Activated CD4-positive, alpha-beta memory T cell treated with anti-CD3 and anti-CD28 coated beads for 36 hours (primary cell): ENCODE results near the gene SPIN1. TPM values are rescaled to one million over a fixed set of nuclear protein-coding genes. Genes with fewer than 3 reads are reported as not detected.
"Not testable (repeated sequence)": the region's sequence is repeated elsewhere in the genome, so short reads cannot be mapped to it uniquely, and the experiment has no call there.

Experiments used
- CTCF ChIA-PET: fragments of 350-600 bp; sonication (Branson Sonifier 250); formaldehyde crosslinking; loops from one replicate; lab custom pipeline; 2021; ENCODE audit warnings: antibody characterized with exemption, inconsistent platforms; lab: Charles Lee
- POLR2A ChIA-PET: fragments of 350-600 bp; sonication (Branson Sonifier 250); formaldehyde crosslinking; loops from one replicate; lab custom pipeline; 2021; ENCODE audit warnings: antibody characterized with exemption; lab: Charles Lee
- DNase-seq: peaks from one replicate; pipeline ENCODE4 v3.0.0-alpha.2; 2020
- H3K27ac Mint-ChIP-seq: one replicate; pipeline ENCODE4 v1.8.0; 2021; ENCODE audit warnings: mixed read lengths
- H3K27me3 Mint-ChIP-seq: one replicate; pipeline ENCODE4 v1.8.0; 2021; ENCODE audit warnings: mixed read lengths
- H3K36me3 Mint-ChIP-seq: one replicate; pipeline ENCODE4 v1.8.0; 2021; ENCODE audit warnings: mixed read lengths
- H3K4me1 Mint-ChIP-seq: one replicate; pipeline ENCODE4 v1.8.0; 2021; ENCODE audit warnings: low read depth, mixed read lengths
- H3K4me3 Mint-ChIP-seq: one replicate; pipeline ENCODE4 v1.8.0; 2021; ENCODE audit warnings: mild to moderate bottlenecking, mixed read lengths
- H3K9me3 Mint-ChIP-seq: one replicate; pipeline ENCODE4 v1.8.0; 2021; ENCODE audit warnings: mixed read lengths
- intact Hi-C: fragments of 100-400 bp; cut with micrococcal nuclease; formaldehyde crosslinking; loops from one replicate; pipeline ENCODE4 v1.15.1; 2023
- total RNA-seq, 2 experiments: library from RNA; stranded (reverse); gene quantifications; one replicate each; pipeline ENCODE4 v1.2.3, GENCODE V29; 2021

The SPIN1 gene
- total RNA-seq, result 10 to 100 TPM; 19.6 to 20.8 TPM

DNA sequence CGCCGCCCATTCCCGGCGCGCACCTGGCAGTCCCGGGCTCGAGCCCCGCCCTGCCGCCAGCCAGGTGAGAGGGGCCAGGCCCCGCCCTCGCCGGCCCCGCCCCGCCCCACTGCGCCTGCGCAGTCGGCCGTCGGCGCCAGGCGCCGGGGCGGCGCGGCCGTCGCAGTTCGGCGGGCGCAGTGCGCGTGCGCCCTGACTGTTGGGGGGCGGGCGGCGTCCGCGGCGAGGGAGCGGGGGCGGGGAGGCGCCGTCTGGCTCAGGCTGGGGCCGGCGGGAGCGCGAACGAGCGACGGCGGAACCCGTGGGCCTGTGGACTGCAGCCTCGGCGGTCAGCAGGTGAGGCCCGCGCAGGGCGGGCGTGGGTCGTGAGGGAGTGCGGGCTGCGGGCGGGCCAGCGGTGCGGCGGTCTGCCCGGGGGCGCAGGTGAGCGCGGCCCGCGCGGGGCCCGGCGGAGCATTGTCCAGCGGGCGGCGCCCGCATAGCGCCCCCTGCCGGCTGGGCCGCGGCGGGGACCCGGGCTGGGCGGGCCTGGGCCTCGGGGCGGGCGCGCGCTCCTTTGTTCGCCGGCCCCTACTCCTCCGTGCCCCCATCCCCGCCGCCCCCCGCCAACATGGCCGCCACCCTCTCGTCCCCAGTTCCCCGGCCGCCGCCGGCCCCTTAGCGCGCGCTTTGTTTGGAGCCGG lies at the start of gene SPIN1:
TSS of gene SPIN1 (plus strand) at position 242 of the 683 bp plus-strand sequence. CDS start 38,096 bp downstream, outside the sequence.
- intact Hi-C loops, result loop anchor here (1.0 to 10.0 kb wide), 4 partner anchors 66 to 414 kb away; partner anchors contain the start of gene CDK20
- H3K4me1 Mint-ChIP-seq, result peaks cover 28% of the 10 kb centered on the region
- POLR2A ChIA-PET, result no interaction called here

DNA sequence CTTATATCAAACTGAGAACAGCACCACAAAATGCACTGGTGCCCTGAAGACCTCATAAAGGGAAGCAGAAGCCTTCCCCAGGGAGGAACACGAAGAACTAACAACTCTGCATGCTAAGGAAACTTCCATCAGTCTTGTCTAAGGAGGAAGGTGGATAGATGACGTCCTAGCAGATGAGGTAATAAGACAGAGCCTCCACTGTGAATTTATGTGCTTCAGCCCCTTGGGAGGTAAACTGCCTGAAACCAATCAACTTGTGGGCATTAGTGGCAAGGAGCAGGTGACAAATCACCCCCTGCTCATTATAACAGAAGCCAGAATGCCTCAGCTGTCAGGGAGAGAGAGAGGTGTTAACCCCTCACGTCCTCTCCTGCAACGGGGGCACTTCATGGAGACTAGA lies 48.9 kb upstream of the SPIN1 start:
- CTCF ChIA-PET, result no interaction called here
- H3K36me3 Mint-ChIP-seq, result no peaks in the 10 kb centered on the region
- H3K4me3 Mint-ChIP-seq, result no peak overlapping the region
- no peak overlapping the region for H3K27ac Mint-ChIP-seq
- DNase-seq, result no peak
- H3K27me3 Mint-ChIP-seq, result no peaks in the 10 kb centered on the region
- intact Hi-C loops, result no loop called here
- POLR2A ChIA-PET, result no interaction called here
- no peaks in the 10 kb centered on the region for H3K4me1 Mint-ChIP-seq
- no peaks in the 10 kb centered on the region for H3K9me3 Mint-ChIP-seq

More for the DNA sequence above, at the start of gene SPIN1:
- H3K27me3 Mint-ChIP-seq, result no peaks in the 10 kb centered on the region
- peak; percentile 88 for DNase-seq
- peak within 1 kb of the TSS; percentile 97 for H3K27ac Mint-ChIP-seq
- peaks cover 5% of the 10 kb centered on the region for H3K36me3 Mint-ChIP-seq
- H3K9me3 Mint-ChIP-seq, result no peaks in the 10 kb centered on the region
- CTCF ChIA-PET, result interaction anchor here (1.7 kb wide), 1 partner anchor 414 kb away, joined by 5 read pairs; the partner anchor contains the start of gene CDK20
- peak within 1 kb of the TSS; percentile 91 for H3K4me3 Mint-ChIP-seq

DNA sequence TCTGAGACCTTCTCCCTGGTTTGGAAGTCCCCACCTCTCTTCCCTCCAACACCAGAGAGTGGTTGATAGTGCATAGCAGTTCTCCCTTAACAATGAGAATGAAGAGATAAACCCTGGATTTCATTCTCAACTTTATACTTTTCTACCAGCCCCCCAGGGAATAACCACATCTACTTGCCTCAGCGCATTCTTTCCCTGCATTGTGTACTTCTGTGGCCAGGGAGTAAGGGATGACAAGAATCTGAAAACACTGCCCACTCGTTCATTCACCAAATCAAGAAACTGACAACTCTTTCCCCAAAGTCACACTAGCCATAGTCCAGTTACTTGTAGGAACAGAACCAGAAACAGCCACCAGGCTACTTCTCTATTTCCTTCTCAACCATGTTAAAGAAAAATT lies 46.0 kb upstream of the SPIN1 start:
- Mint-ChIP-seq H3K4me3 (no peak overlapping the region), H3K36me3 (no peaks in the 10 kb centered on the region), H3K27ac (no peak overlapping the region), H3K9me3 (no peaks in the 10 kb centered on the region), H3K4me1 (no peaks in the 10 kb centered on the region), H3K27me3 (no peaks in the 10 kb centered on the region)
- CTCF ChIA-PET, result no interaction called here
- no peak for DNase-seq
- POLR2A ChIA-PET, result no interaction called here
- intact Hi-C loops, result no loop called here

DNA sequence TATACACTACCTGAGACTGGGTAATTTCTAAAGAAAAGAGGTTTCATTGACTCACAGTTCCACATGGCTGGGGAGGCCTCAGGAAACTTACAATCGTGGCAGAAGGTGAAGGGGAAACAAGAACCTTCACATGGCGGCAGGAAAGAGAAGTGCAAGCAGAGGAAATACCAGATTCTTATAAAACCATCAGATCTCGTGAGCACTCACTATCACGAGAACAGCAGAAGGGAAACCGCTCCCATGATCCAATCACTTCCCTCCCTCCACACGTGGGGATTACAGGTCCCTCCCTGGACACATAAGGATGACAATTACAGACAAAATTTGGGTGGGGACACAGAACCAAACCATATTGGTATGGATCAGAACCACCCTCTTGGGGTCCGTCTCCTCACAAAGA lies 44.2 kb upstream of the SPIN1 start:
- no peaks in the 10 kb centered on the region for H3K9me3 Mint-ChIP-seq
- POLR2A ChIA-PET, result no interaction called here
- no peaks in the 10 kb centered on the region for H3K27me3 Mint-ChIP-seq
- no peak overlapping the region for H3K4me3 Mint-ChIP-seq
- no peaks in the 10 kb centered on the region for H3K36me3 Mint-ChIP-seq
- CTCF ChIA-PET, result no interaction called here
- no peaks in the 10 kb centered on the region for H3K4me1 Mint-ChIP-seq
- intact Hi-C loops, result no loop called here
- no peak overlapping the region for H3K27ac Mint-ChIP-seq
- no peak for DNase-seq

DNA sequence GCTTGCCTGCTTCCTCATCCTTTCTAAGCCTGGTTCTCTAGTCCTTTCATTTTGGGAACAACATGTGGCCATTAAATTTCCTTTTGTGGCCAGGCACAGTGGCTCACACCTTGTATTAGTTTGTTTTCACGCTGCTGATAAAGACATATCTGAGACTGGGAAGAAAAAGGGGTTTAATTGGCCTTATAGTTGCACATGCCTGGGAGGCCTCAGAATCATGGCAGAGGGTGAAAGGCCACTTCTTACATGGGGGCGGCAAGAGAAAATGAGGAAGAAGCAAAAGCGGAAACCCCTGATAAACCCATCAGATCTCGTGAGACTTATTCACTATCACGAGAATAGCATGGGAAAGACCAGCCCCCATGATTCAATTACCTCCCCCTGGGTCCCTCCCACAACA lies 37.9 kb upstream of the SPIN1 start:
- H3K4me3 Mint-ChIP-seq, CTCF ChIA-PET, H3K4me1 Mint-ChIP-seq, H3K36me3 Mint-ChIP-seq, intact Hi-C loops, H3K27me3 Mint-ChIP-seq, H3K27ac Mint-ChIP-seq, POLR2A ChIA-PET, DNase-seq: not testable (repeated sequence)
- H3K9me3 Mint-ChIP-seq, result peaks cover 11% of the 10 kb centered on the region

DNA sequence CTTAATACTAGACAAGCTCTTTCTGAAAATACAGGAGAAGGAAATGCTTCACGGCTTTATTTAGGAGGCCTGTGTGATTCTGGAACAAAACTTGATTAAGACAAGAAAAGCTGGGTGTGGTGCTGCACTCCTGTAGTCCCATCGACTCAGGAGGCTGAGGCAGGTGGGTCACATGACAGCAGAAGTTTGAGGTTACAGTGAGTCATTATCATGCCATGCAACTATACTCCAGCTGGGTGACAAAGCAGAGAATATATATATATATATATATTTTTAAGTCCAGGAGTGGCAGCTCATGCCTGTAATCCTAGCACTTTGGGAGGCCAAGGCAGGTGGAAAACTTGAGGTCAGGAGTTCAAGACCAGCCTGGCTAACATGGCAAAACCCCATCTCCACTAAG lies 33.1 kb upstream of the SPIN1 start:
- Mint-ChIP-seq H3K27me3 (no peaks in the 10 kb centered on the region), H3K4me3 (no peak overlapping the region), H3K9me3 (peaks cover 11% of the 10 kb centered on the region), H3K36me3 (no peaks in the 10 kb centered on the region), H3K4me1 (no peaks in the 10 kb centered on the region), H3K27ac (no peak overlapping the region)
- ChIA-PET POLR2A (no interaction called here), CTCF (interaction anchor here (1.1 kb wide), 1 partner anchor 224 kb away, joined by 3 read pairs; no protein-coding TSS in a partner anchor)
- DNase-seq, result peak; percentile 11
- intact Hi-C loops, result no loop called here

DNA sequence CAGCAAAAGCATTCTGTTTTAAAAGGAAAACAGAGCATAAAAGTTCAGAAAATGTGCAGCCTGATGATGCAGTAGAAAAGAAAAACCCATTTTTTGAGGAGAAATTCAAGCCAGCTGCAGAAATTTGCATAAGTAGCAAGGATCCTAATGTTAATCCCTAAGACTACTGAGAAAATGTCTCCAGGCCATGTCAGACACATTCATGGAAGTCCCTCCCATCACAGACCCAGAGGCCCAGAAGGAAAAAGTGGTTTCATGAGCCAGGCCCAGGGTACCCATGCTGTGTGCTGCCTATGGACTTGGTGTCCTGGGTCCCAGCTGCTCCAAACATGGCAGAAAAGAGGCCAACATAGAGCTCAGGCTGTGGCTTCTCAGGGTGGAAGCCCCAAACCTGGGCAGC lies 31.0 kb upstream of the SPIN1 start:
- DNase-seq, POLR2A ChIA-PET, H3K27me3 Mint-ChIP-seq, H3K36me3 Mint-ChIP-seq, H3K4me3 Mint-ChIP-seq, H3K4me1 Mint-ChIP-seq, intact Hi-C loops, H3K27ac Mint-ChIP-seq: not testable (repeated sequence)
- H3K9me3 Mint-ChIP-seq, result peaks cover 11% of the 10 kb centered on the region
- CTCF ChIA-PET, result interaction anchor here (0.6 kb wide), 1 partner anchor 87 kb away, joined by 3 read pairs; no protein-coding TSS in a partner anchor

DNA sequence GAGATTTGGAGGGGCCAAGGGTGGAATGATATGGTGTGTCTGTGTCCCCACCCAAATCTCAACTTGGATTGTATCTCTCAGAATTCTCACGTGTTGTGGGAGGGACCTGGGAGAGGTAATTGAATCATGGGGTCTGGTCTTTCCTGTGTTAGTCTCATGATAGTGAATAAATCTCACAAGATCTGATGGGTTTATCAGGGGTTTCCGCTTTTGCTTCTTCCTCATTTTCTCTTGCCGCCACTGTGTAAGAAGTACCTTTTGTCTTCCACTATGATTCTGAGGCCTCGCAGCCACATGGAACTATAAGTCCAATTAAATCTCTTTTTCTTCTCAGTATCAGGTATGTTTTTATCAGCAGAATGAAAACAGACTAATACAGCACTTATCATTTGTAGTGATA lies 29.5 kb upstream of the SPIN1 start:
- Mint-ChIP-seq H3K36me3 (no peaks in the 10 kb centered on the region), H3K9me3 (peaks cover 10% of the 10 kb centered on the region), H3K4me1 (no peaks in the 10 kb centered on the region), H3K27me3 (peaks cover 2% of the 10 kb centered on the region), H3K27ac (no peak overlapping the region), H3K4me3 (no peak overlapping the region)
- POLR2A ChIA-PET, result no interaction called here
- intact Hi-C loops, result no loop called here
- DNase-seq, result no peak
- CTCF ChIA-PET, result no interaction called here

DNA sequence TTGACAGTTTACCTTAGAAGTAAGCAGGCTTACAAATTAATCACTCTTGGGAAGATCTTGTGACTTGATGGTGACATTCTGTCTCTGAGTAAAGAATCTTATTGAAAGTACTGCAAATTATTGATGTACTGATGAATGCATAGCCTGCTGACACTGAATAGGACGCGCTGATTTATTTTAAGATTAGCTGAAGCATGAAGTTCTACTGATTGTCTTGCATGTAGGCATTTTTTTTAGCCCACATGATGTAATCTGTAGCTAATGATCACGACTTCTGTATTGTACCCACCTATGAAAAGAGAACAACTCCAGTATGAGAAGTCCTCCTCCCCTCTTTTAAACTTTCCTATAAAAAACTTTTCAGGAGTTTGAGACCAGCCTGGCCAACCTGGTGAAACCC lies 28.3 kb upstream of the SPIN1 start:
- H3K27me3 Mint-ChIP-seq, result peaks cover 2% of the 10 kb centered on the region
- ChIA-PET POLR2A (no interaction called here), CTCF (no interaction called here)
- peaks cover 2% of the 10 kb centered on the region for H3K9me3 Mint-ChIP-seq
- H3K4me3 Mint-ChIP-seq, result no peak overlapping the region
- no peak overlapping the region for H3K27ac Mint-ChIP-seq
- DNase-seq, result no peak
- intact Hi-C loops, result no loop called here
- H3K36me3 Mint-ChIP-seq, result no peaks in the 10 kb centered on the region
- no peaks in the 10 kb centered on the region for H3K4me1 Mint-ChIP-seq

DNA sequence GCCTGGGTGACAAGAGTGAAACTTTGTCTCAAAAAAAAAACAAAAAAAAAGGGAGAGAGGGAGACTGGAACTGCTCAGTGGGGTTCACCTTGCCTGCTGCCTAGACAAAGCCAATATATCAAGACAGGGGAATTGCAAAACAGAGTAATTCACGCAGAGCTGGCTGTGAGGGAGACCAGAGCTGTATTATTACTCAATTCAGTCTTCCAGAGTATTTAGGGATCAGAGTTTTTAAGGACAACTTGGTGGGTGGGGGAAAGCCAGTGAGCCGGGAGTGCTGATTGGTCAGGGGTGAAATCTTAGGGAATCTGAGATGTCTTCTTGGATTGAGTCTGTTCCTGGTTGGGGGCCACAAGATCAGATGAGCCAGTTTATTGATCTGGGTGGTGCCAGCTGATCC lies 25.6 kb upstream of the SPIN1 start:
- Mint-ChIP-seq H3K4me3 (no peak overlapping the region), H3K27me3 (peaks cover 2% of the 10 kb centered on the region), H3K4me1 (no peaks in the 10 kb centered on the region), H3K27ac (no peak overlapping the region), H3K9me3 (peaks cover 13% of the 10 kb centered on the region), H3K36me3 (peaks cover 7% of the 10 kb centered on the region)
- no peak for DNase-seq
- CTCF ChIA-PET, result interaction anchor here (0.5 kb wide), 1 partner anchor 50 kb away, joined by 3 read pairs; no protein-coding TSS in a partner anchor
- POLR2A ChIA-PET, result no interaction called here
- intact Hi-C loops, result no loop called here

DNA sequence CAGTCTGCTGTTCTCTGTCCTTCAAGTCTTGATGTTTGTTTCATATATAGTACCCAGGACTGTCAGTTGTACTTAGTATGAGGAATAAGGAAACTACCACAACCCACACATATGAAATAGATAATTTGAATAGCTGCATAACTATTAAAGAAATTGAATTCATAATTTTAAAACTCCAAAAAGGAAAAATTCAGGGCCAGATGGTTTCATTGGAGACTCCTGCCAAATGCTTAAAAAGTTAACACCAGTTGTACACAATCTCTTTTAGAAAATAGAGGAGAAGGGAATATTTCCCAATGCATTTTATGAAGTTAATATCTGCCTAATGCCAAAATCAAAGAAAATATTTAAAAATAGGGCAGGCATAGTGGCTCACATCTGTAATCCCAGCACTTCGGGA lies 24.6 kb upstream of the SPIN1 start:
- POLR2A ChIA-PET, result no interaction called here
- intact Hi-C loops, result no loop called here
- peaks cover 10% of the 10 kb centered on the region for H3K36me3 Mint-ChIP-seq
- CTCF ChIA-PET, result no interaction called here
- no peak overlapping the region for H3K27ac Mint-ChIP-seq
- peaks cover 2% of the 10 kb centered on the region for H3K27me3 Mint-ChIP-seq
- no peak overlapping the region for H3K4me3 Mint-ChIP-seq
- H3K4me1 Mint-ChIP-seq, result no peaks in the 10 kb centered on the region
- H3K9me3 Mint-ChIP-seq, result peaks cover 20% of the 10 kb centered on the region
- DNase-seq, result no peak

DNA sequence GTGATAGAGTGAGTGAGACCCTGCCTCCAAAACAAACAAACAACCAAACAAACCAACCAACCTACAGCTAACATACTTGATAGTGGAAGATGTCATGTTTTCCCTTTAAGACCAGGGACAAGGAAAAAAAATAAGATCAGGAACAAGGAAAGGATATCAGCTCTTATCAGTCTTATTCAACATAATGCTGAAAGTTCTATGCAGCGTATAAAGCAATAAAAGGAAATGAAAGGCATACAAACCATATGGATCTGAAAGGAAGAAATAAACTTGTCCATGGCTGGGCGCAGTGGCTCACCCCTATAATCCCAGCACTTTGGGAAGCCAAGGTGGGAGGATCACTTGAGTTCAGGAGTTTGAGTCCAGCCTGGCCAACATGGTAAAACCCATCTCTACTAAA lies 23.5 kb upstream of the SPIN1 start:
- Mint-ChIP-seq H3K4me3 (no peak overlapping the region), H3K27ac (no peak overlapping the region), H3K27me3 (peaks cover 2% of the 10 kb centered on the region), H3K36me3 (peaks cover 10% of the 10 kb centered on the region), H3K9me3 (peaks cover 26% of the 10 kb centered on the region), H3K4me1 (no peaks in the 10 kb centered on the region)
- POLR2A ChIA-PET, result no interaction called here
- CTCF ChIA-PET, result no interaction called here
- DNase-seq, result no peak
- intact Hi-C loops, result no loop called here

DNA sequence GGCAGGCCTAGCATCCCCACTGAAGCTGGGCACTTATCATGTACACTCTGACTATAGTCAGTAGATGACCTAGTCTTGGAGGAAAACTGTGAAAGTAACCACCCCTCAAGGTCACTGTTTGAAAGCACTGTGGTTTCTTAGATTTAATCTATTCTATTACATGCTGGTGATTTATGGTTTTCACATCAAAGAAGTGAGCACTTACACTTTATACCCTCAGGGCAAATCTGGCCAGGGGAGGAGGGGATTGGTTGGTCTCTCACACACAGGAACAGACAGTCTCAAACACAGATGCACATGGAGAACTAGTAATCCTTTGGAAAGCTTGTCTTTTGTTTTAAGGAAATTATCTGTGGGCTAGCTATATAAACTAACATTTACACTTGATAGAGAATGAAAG lies 17.9 kb upstream of the SPIN1 start:
- H3K27me3 Mint-ChIP-seq, result peaks cover 3% of the 10 kb centered on the region
- DNase-seq, result no peak
- intact Hi-C loops, result no loop called here
- no peak overlapping the region for H3K27ac Mint-ChIP-seq
- POLR2A ChIA-PET, result no interaction called here
- CTCF ChIA-PET, result no interaction called here
- no peak overlapping the region for H3K4me3 Mint-ChIP-seq
- peaks cover 10% of the 10 kb centered on the region for H3K36me3 Mint-ChIP-seq
- no peaks in the 10 kb centered on the region for H3K4me1 Mint-ChIP-seq
- peaks cover 26% of the 10 kb centered on the region for H3K9me3 Mint-ChIP-seq
